ENCODE measurements around the gene CDC27. TPM values are rescaled to one million over a fixed set of nuclear protein-coding genes. Genes with fewer than 3 reads are reported as not detected.

CDC27 gene
- total RNA-seq, 1 donor from 2014 or later: 125 TPM

DNA sequence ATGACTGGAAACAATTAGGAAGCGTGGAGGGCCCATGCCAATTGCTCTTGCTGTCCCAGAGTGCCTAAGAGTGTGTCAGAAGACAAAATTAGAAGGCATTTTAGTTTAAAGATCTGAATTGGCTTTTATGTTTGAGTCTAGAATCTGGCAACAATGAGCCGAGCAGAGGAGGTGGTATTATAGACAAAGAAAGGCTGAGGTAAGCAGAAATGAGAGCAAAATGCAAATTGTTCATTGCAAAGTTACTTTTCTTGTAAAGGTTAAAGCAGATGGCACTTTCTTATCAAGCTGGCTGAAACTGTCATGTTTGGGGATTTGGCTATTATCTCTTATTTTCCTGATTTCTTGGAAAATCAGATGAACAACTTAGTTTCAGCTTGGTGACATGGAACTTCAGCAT lies 23.4 kb upstream of the CDC27 start:
- no peak overlapping the region for H3K4me3 Mint-ChIP-seq
- peaks cover 8% of the 10 kb centered on the region for H3K27me3 Mint-ChIP-seq (ENCODE audit: low read depth)
- no peaks in the 10 kb centered on the region for H3K36me3 Mint-ChIP-seq (ENCODE audit: low read depth)
- H3K4me1 Mint-ChIP-seq: peaks cover 4% of the 10 kb centered on the region
- no peak overlapping the region for H3K27ac Mint-ChIP-seq (ENCODE audit: unreplicated experiment)
- DNase-seq (ENCODE audit: low read depth, low spot score): no peak
- TF ChIP-seq, protein P1, sequence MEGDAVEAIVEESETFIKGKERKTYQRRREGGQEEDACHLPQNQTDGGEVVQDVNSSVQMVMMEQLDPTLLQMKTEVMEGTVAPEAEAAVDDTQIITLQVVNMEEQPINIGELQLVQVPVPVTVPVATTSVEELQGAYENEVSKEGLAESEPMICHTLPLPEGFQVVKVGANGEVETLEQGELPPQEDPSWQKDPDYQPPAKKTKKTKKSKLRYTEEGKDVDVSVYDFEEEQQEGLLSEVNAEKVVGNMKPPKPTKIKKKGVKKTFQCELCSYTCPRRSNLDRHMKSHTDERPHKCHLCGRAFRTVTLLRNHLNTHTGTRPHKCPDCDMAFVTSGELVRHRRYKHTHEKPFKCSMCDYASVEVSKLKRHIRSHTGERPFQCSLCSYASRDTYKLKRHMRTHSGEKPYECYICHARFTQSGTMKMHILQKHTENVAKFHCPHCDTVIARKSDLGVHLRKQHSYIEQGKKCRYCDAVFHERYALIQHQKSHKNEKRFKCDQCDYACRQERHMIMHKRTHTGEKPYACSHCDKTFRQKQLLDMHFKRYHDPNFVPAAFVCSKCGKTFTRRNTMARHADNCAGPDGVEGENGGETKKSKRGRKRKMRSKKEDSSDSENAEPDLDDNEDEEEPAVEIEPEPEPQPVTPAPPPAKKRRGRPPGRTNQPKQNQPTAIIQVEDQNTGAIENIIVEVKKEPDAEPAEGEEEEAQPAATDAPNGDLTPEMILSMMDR (conservative IDR thresholded peaks at IDR 0.05): no peak
- H3K9me3 Mint-ChIP-seq: no peaks in the 10 kb centered on the region

DNA sequence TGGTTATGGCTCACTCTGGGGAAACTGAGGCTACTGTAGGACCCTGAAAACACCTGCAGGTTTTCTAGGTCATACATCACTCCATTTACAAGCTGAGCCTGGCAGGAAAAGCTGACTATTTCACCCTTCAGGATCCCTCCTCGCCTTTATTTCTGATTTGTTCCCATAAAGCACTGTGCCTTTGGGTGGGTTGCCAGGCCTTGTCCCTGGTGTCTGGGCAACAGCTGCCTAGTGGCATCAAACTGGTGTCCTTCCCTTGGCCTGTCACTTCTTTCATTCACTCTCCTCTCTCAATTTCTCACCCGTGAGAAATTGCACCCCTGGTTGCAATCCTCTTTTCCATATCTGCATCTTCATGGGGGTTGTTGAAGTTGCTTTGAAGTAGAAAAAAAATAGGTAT lies 21.7 kb upstream of the CDC27 start:
- H3K9me3 Mint-ChIP-seq: no peaks in the 10 kb centered on the region
- H3K4me3 Mint-ChIP-seq: no peak overlapping the region
- TF ChIP-seq, protein P1 (conservative IDR thresholded peaks at IDR 0.05): no peak
- H3K36me3 Mint-ChIP-seq (ENCODE audit: low read depth): no peaks in the 10 kb centered on the region
- H3K27me3 Mint-ChIP-seq (ENCODE audit: low read depth): peaks cover 6% of the 10 kb centered on the region
- H3K27ac Mint-ChIP-seq (ENCODE audit: unreplicated experiment): no peak overlapping the region
- no peak for DNase-seq (ENCODE audit: low read depth, low spot score)
- peaks cover 4% of the 10 kb centered on the region for H3K4me1 Mint-ChIP-seq

DNA sequence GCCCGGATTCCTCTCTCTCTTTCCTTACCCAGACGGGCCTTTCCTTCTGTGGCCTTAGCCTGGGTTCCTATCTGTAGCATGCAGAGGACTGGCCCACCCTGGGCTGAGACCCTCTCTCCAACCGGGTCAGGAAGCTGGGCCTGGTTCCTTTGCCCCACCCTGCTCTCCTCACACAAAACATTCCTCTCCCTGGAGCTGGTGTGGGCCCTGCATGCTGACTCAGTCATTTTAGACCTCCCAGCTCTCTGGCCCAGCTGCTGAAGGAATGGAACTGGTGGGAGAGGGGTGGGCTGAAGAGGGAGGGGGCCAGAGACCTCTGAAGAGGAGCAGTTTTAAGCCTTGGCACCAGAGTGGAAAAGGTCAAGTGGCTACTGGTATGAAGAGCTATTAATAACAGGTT lies 21.0 kb upstream of the CDC27 start:
- peaks cover 5% of the 10 kb centered on the region for H3K27me3 Mint-ChIP-seq (ENCODE audit: low read depth)
- TF ChIP-seq, protein P1 (conservative IDR thresholded peaks at IDR 0.05): no peak
- H3K4me1 Mint-ChIP-seq: peaks cover 4% of the 10 kb centered on the region
- no peak overlapping the region for H3K27ac Mint-ChIP-seq (ENCODE audit: unreplicated experiment)
- no peaks in the 10 kb centered on the region for H3K9me3 Mint-ChIP-seq
- no peak for DNase-seq (ENCODE audit: low read depth, low spot score)
- no peaks in the 10 kb centered on the region for H3K36me3 Mint-ChIP-seq (ENCODE audit: low read depth)
- no peak overlapping the region for H3K4me3 Mint-ChIP-seq

DNA sequence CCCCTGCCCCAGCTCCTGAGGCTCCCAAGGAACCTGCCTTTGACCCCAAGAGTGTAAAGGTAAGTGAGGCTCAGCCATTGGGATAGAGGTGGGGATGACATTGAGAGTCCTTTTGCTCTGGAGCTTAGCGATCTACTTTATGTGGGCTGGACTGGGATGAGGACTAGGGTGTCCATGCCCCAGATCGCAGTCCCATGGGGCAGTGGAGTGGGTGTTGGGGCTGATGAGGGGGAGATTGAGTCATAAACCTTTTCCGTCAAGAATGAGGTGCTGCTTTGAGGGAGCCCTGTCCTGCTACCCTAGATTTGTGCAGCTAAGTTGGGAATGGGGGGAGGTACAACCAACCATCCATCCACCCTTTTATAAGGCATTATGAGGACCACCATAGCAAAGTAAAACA lies 20.4 kb upstream of the CDC27 start:
- peaks cover 7% of the 10 kb centered on the region for H3K4me1 Mint-ChIP-seq
- no peak overlapping the region for H3K27ac Mint-ChIP-seq (ENCODE audit: unreplicated experiment)
- H3K36me3 Mint-ChIP-seq (ENCODE audit: low read depth): no peaks in the 10 kb centered on the region
- H3K9me3 Mint-ChIP-seq: no peaks in the 10 kb centered on the region
- no peak for DNase-seq (ENCODE audit: low read depth, low spot score)
- TF ChIP-seq, protein P1 (conservative IDR thresholded peaks at IDR 0.05): no peak
- peaks cover 4% of the 10 kb centered on the region for H3K27me3 Mint-ChIP-seq (ENCODE audit: low read depth)
- no peak overlapping the region for H3K4me3 Mint-ChIP-seq

- H3K9me3 Mint-ChIP-seq: no peaks in the 10 kb centered on the region
- H3K36me3 Mint-ChIP-seq (ENCODE audit: low read depth): no peaks in the 10 kb centered on the region
- TF ChIP-seq, protein P1 (conservative IDR thresholded peaks at IDR 0.05): no peak
- H3K27me3 Mint-ChIP-seq (ENCODE audit: low read depth): peaks cover 4% of the 10 kb centered on the region
- no peak within 1 kb of the TSS for H3K27ac Mint-ChIP-seq (ENCODE audit: unreplicated experiment)
- H3K4me1 Mint-ChIP-seq: peaks cover 7% of the 10 kb centered on the region
- H3K4me3 Mint-ChIP-seq: no peak within 1 kb of the TSS
- DNase-seq (ENCODE audit: low read depth, low spot score): no peak
Observed at GRCh38 chr17:47208744-47209488, 19.8 kb upstream of the CDC27 start, which contains the start of gene MYL4. MYL4 (plus strand) TSS chr17:47209348; CDS start chr17:47209423, 75 bp downstream.

Data from neural crest cell (in vitro differentiated cells).